Activated CD8-positive, alpha-beta memory T cell treated with anti-CD3 and anti-CD28 coated beads, Interleukin-2, amount 10 ng/mL, durations not matched to agents 7 days and 5 days (primary cell): Measurements from ENCODE around the gene GSK3A. TPM values are rescaled to one million over a fixed set of nuclear protein-coding genes. Genes with fewer than 3 reads are reported as not detected.
A peak's percentile ranks its signal among the peaks of the same experiment; 100 is the strongest.

Experiments used
- ATAC-seq: fragments of 150-1000 bp; cut with Tn5 transposase; one replicate; pipeline ENCODE4 v1.10.0; 2021; ENCODE audit warnings: moderate library complexity
- CTCF ChIA-PET: fragments of 350-600 bp; sonication (Branson Sonifier 250); formaldehyde crosslinking; loops from one replicate; lab custom pipeline; 2021; ENCODE audit warnings: antibody characterized with exemption; lab: Charles Lee
- DNase-seq: peaks from one replicate; pipeline ENCODE4 v3.0.0-alpha.2; 2020
- H3K27ac Mint-ChIP-seq: one replicate; pipeline ENCODE4 v1.8.0; 2021; ENCODE audit warnings: mild to moderate bottlenecking, mixed read lengths
- H3K27me3 Mint-ChIP-seq: one replicate; pipeline ENCODE4 v1.8.0; 2021; ENCODE audit warnings: mixed read lengths
- H3K36me3 Mint-ChIP-seq: one replicate; pipeline ENCODE4 v1.8.0; 2021; ENCODE audit warnings: mild to moderate bottlenecking, mixed read lengths
- H3K4me1 Mint-ChIP-seq: one replicate; pipeline ENCODE4 v1.8.0; 2021; ENCODE audit warnings: mixed read lengths
- H3K4me3 Mint-ChIP-seq: one replicate; pipeline ENCODE4 v1.8.0; 2021; ENCODE audit warnings: mild to moderate bottlenecking, moderate library complexity, mixed read lengths
- H3K9me3 Mint-ChIP-seq: one replicate; pipeline ENCODE4 v1.8.0; 2022; ENCODE audit warnings: low read depth, mixed read lengths
- total RNA-seq, 2 experiments: library from RNA; stranded (reverse); gene quantifications; one replicate each; pipeline ENCODE4 v1.2.3, GENCODE V29; 2021

GSK3A gene
- total RNA-seq, 2 experiments from 2014 or later, result 47.3 to 53.8 TPM

DNA sequence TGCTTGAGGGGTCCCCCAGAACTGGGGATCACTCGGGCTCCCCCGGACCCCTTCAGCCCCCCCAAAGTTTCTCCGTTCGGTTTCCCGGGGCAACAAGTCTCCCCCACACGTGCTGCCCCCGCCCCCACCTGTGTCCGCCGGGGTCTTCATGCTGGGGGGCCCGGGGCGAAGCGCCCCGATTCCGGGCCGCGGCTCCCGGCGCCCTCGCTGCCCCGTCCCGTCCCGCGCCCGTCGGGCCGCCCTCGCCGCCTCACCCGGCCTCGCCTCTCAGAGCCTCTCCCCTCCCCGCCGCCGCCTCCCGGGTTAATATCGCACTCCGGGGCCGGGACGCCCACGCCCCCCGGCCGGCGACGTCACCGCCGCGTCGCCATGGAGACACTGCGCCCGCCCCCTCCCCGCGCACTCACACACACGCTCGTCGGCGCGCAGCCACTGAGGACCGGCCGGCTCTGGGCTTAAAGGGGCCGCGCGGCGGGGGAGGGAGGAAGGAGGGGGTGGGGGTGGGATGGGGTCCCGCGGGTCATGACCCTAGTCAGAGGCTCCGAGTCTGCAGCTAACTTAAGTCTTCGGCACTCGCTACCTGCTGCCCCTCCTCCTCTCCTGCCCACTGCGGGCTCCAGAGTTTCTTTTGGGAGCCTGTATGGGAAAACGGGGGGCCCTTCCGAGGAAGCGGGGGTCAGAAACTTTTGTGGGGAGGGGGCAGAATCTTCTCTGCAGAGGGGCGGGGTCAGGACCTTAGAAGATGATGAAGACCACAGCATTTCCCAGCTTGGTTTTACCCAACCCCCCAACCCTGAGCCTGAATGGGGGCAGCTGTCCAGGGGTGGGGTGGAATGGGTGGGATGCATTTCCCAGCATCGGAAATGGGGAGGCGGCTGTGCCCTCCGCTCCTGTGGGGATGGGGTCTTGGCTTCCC, 12.7 kb upstream of the GSK3A start, which contains the start of gene ERF:
TSS of gene ERF (minus strand) at position 279 of the 916 bp plus-strand sequence. CDS start at position 150, 129 bp downstream.
- DNase-seq, result peak; percentile 91
- Mint-ChIP-seq H3K36me3 (peaks cover 2% of the 10 kb centered on the region), H3K4me3 (peak within 1 kb of the TSS; percentile 68), H3K4me1 (peaks cover 29% of the 10 kb centered on the region), H3K27ac (peak within 1 kb of the TSS; percentile 76), H3K9me3 (no peaks in the 10 kb centered on the region), H3K27me3 (peaks cover 8% of the 10 kb centered on the region)
- peak; percentile 76 for ATAC-seq
- CTCF ChIA-PET, result interaction anchor here (1.4 to 1.9 kb wide), 2 partner anchors 11 to 24 kb away, joined by 5 to 7 read pairs; no protein-coding TSS in a partner anchor

DNA sequence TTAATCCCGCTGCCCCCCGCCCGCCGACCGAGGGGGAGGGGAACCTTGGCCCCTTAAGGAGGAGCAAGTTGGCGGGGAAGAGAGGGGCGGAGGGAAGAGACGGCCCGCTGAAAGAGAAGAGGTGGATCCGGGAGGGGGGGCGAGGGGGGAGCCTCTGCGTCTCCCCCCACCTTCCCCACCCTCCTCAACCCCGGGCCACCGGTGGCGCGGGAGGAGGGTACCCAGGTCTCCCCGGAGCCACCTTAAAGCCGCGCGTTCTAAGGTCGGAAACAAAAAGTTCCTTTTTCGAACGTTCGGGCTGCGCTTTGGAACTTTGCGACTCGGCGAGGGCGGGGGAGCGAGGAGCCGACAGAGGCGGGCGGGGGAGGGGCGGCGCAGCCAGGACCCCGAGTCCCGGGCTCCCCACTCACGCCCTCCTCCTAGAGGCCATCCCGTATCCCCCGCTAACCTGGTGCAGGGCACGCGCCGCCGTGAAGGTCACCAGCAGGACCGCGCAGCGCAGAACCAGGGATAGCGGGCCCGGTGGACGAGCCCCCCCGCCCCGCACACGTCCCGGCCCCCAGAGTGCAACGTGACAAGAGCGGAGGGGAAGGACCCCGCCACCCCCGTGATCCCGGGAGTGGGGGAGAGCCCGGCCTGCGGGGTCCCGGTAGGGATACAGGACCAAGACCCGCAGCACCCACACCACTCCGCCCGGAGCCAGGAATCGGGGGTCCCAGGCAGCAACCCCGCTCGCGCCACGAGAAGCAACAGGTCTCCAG, 11.9 kb upstream of the GSK3A start:
- H3K9me3 Mint-ChIP-seq, result no peaks in the 10 kb centered on the region
- H3K4me3 Mint-ChIP-seq, result peak overlapping the region; percentile 68
- H3K27me3 Mint-ChIP-seq, result peaks cover 8% of the 10 kb centered on the region
- peak; percentile 31 for ATAC-seq
- DNase-seq, result peak; percentile 82
- peaks cover 5% of the 10 kb centered on the region for H3K36me3 Mint-ChIP-seq
- H3K27ac Mint-ChIP-seq, result peak overlapping the region; percentile 72
- CTCF ChIA-PET, result no interaction called here
- H3K4me1 Mint-ChIP-seq, result peaks cover 29% of the 10 kb centered on the region

DNA sequence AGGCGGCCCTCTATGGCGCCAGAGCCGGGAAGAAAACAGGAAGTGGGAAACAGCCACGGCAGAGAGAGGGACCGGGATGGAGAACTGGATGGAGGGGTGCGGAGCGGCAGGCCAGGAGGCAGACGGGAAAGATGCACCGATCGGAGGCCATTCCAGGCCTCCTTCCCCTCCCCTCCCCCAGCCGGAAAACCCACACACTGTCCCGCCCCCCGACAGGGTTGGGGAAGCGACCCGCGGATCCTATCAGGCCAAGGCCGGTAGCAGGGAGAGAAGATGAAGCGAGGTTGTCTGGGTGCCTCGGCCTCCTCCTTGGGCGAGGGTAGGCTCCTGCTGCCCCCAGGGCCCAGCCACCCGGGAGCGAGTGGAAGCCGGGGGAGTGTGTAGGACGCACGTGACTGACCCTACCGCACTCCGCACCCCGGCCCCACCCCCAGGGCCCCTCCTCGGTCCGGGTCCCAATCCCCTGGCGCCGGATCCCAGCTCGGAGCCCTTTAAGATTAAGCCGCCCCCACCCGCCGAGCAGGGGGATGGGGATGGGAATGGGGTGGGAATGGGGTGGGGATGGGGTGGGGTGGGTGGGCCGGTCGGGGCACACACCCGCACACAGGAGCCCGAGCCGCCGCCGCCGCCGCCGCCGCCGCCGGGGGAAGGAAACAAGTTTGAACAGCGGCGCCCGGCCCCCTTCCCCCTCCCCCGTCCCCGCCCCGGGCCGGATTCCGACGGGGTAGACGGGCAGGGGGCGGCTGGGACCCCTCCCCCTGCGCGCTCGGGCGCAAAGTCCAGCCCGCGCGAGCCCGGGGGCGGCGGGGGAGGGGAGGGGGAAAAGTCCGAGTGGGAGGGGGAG, 11.1 kb upstream of the GSK3A start:
- CTCF ChIA-PET, result interaction anchor here (1.3 kb wide), 1 partner anchor 43 kb away, joined by 3 read pairs; no protein-coding TSS in a partner anchor
- ATAC-seq (peak; percentile 33), DNase-seq (peak; percentile 79)
- Mint-ChIP-seq H3K27ac (peak overlapping the region; percentile 88), H3K9me3 (no peaks in the 10 kb centered on the region), H3K27me3 (peaks cover 8% of the 10 kb centered on the region), H3K36me3 (peaks cover 5% of the 10 kb centered on the region), H3K4me1 (peaks cover 29% of the 10 kb centered on the region), H3K4me3 (peak overlapping the region; percentile 82)

- Mint-ChIP-seq H3K27me3 (peaks cover 8% of the 10 kb centered on the region), H3K4me1 (peaks cover 29% of the 10 kb centered on the region), H3K4me3 (peak overlapping the region; percentile 82), H3K36me3 (peaks cover 5% of the 10 kb centered on the region), H3K9me3 (no peaks in the 10 kb centered on the region), H3K27ac (peak overlapping the region; percentile 88)
- DNase-seq (peak; percentile 43), ATAC-seq (no peak)
- CTCF ChIA-PET, result interaction anchor here (1.3 to 1.9 kb wide), 5 partner anchors 10 to 144 kb away, joined by 3 to 13 read pairs (median 4); partner anchors contain the start of gene GSK3A
Observed at GRCh38 chr19:42252365-42253244, 10.2 kb upstream of the GSK3A start.

DNA sequence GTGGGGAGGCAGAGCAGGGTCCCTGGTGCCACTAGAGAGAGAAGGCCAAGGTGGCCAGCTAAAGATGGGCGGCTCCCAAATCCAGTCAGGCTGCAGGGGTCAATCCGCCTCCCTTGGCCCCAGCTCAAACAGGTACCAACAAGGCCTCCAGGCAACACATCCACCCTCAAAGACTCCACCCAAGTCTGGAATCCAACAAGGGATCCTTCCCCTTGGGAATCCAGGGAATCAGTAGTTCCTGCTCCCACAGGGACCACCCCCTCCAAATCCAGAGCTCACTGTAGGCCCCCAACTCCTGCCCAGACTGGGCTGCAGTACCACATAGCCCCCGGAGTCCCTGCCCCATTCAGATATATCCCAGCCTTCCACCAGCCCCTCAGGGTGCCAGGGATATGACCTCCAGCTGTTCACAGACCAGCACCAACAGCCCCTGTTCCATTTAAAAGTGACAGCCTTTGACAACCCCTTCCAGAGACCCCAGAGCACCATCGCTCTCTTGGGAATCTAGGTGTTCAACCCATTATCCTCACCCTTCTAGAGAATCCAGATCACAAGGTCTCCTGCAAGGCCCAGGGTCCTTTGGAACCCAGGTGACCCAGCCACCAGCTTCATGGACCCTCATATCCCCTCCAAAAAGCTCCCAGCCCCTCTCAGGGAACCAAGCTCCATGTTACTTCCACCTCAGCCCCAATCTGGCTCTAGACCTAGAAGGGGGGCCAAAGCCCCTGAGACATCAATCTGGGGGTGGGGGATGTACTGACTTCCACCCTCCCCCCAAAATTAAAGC, 9.4 kb upstream of the GSK3A start:
- ATAC-seq, result no peak

DNA sequence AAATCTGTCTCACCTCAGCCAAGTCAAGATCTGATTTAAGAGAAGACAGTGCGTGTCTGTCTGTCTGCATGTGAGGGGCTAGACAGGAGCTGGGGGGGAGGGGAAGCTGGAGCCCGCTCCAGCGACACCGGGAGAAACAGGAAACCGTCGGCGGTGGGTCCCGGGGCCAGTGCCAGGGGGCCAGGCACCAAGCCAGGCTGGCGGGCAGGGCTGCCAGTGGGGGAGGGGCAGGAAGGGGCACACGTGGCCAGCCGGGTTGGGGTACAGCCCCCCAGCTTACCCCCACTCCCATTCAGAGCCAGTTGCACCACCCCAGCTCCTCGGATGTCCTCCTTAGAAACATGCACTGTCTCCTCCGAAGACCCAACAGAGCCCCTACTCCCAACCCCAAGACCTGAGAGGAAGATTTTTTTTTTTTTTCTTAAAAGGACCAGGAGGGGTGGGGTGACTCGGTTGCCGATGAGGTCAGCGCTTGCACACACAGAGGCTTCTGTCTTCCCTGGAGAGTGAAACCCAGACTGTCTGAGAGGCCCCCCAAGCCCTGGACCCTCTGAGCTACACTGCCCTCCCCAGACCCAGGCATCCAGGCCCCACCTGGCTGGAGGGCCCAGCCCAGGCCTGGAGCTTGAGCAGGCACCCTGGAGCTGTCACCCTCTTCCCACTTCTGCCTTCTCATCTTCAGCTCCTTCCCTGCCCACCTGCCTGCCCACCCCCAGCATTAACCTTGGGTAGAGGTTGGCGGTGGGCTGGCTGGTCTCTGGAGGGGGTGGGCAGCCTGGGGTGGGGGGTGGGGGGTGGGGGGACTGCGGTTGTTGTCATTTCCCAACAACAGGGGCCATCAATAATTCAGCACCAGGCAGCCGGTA, 8.5 kb upstream of the GSK3A start:
- Mint-ChIP-seq H3K36me3 (peaks cover 5% of the 10 kb centered on the region), H3K27ac (peak overlapping the region; percentile 62), H3K27me3 (peaks cover 2% of the 10 kb centered on the region), H3K4me1 (peaks cover 24% of the 10 kb centered on the region), H3K9me3 (no peaks in the 10 kb centered on the region), H3K4me3 (no peak overlapping the region)
- CTCF ChIA-PET, result interaction anchor here (1.0 to 1.9 kb wide), 8 partner anchors 8 to 142 kb away, joined by 3 to 13 read pairs (median 4); partner anchors contain the start of gene GSK3A
- ATAC-seq (no peak), DNase-seq (peak; percentile 46)

More for the DNA sequence above, 9.4 kb upstream of the GSK3A start:
- H3K9me3 Mint-ChIP-seq, result no peaks in the 10 kb centered on the region
- peaks cover 29% of the 10 kb centered on the region for H3K4me1 Mint-ChIP-seq
- peak overlapping the region; percentile 82 for H3K4me3 Mint-ChIP-seq
- peaks cover 5% of the 10 kb centered on the region for H3K36me3 Mint-ChIP-seq
- peaks cover 6% of the 10 kb centered on the region for H3K27me3 Mint-ChIP-seq
- H3K27ac Mint-ChIP-seq, result peak overlapping the region; percentile 88
- DNase-seq, result no peak
- CTCF ChIA-PET, result interaction anchor here (1.0 to 1.9 kb wide), 5 partner anchors 9 to 143 kb away, joined by 3 to 13 read pairs (median 5); partner anchors contain the start of gene GSK3A

DNA sequence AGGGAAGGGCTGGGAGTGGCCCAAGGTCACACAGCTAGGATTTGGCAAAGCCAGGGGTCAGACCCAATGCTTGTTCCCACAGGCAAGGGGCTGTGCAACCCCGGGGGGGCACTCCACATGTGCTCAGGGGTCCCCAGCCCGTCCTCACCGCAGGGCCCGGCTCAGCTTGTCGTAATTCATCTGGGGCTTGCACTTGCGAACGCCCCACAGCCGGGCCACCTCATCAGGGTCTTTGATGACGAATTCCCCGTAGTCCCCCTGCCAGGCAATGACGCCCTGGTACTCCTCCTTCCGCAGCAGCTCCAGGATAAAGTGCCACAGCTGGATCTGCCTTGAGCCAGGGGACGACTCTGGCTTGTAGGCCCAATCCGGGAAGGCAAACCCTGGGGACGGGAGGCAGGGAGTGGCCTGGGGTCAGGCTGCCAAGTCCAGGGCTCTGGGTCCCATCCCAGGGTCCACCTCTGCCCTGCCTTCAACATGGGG, 7.8 kb upstream of the GSK3A start:
- Mint-ChIP-seq H3K4me3 (no peak overlapping the region), H3K27ac (peak overlapping the region; percentile 50), H3K9me3 (no peaks in the 10 kb centered on the region), H3K4me1 (peaks cover 26% of the 10 kb centered on the region), H3K36me3 (peaks cover 5% of the 10 kb centered on the region), H3K27me3 (no peaks in the 10 kb centered on the region)
- ATAC-seq (no peak), DNase-seq (no peak)
- CTCF ChIA-PET, result interaction anchor here (1.2 to 1.4 kb wide), 4 partner anchors 11 to 39 kb away, joined by 3 to 6 read pairs (median 4); no protein-coding TSS in a partner anchor

DNA sequence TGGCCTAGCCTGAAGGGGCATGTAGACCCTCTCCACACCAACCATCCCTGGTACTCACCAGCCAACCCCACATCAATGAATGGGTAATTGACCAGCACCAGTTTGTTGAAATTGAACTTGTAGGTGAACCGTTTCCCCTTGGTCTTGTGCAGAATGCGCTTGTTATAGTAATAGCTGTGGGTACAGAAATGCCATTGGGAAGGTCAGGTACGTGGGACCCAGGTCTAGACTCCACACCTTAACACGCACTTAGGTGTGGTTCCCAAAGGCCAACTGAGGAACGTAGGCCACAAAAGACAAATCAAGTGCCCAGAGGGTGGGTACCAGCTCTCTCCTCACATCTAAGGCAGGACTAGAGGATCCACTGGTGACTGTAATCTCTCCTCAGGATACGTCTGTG, 7.4 kb upstream of the GSK3A start:
- no peak overlapping the region for H3K27ac Mint-ChIP-seq

GRCh38 chr19:42249149-42249750, 6.8 kb upstream of the GSK3A start:
- DNase-seq (peak; percentile 42), ATAC-seq (no peak)
- CTCF ChIA-PET, result interaction anchor here (1.3 to 1.4 kb wide), 2 partner anchors 10 to 30 kb away, joined by 4 to 6 read pairs; no protein-coding TSS in a partner anchor
- no peaks in the 10 kb centered on the region for H3K9me3 Mint-ChIP-seq
- no peak overlapping the region for H3K27ac Mint-ChIP-seq
- peaks cover 30% of the 10 kb centered on the region for H3K4me1 Mint-ChIP-seq
- H3K36me3 Mint-ChIP-seq, result peaks cover 5% of the 10 kb centered on the region
- no peaks in the 10 kb centered on the region for H3K27me3 Mint-ChIP-seq
- no peak overlapping the region for H3K4me3 Mint-ChIP-seq

More for the DNA sequence above, 7.4 kb upstream of the GSK3A start:
- no peak overlapping the region for H3K4me3 Mint-ChIP-seq
- H3K27me3 Mint-ChIP-seq, result no peaks in the 10 kb centered on the region
- no peak for DNase-seq
- peaks cover 5% of the 10 kb centered on the region for H3K36me3 Mint-ChIP-seq
- ATAC-seq, result no peak
- H3K4me1 Mint-ChIP-seq, result peaks cover 30% of the 10 kb centered on the region
- CTCF ChIA-PET, result interaction anchor here (1.2 to 1.4 kb wide), 4 partner anchors 10 to 39 kb away, joined by 3 to 6 read pairs (median 4); no protein-coding TSS in a partner anchor
- no peaks in the 10 kb centered on the region for H3K9me3 Mint-ChIP-seq
